NCI-H82 treated with DMSO at 0.1 percent for 48 hours (cell line): Measurements from ENCODE around the gene NOSIP.

ENCODE experiments used
- DNase-seq: peaks from one replicate; lab custom pipeline; 2025; ENCODE audit not compliant: unreplicated experiment; lab: John Stamatoyannopoulos, UW

NOSIP gene

GRCh38 chr19:49573009-49573408, 7.3 kb downstream of the NOSIP start:
- no peak for DNase-seq

GRCh38 chr19:49570997-49571676, 9.2 kb downstream of the NOSIP start:
- peak; percentile 45 for DNase-seq

- DNase-seq, result peak; percentile 82
Measured at GRCh38 chr19:49570138-49570856, 10.1 kb downstream of the NOSIP start.

DNA sequence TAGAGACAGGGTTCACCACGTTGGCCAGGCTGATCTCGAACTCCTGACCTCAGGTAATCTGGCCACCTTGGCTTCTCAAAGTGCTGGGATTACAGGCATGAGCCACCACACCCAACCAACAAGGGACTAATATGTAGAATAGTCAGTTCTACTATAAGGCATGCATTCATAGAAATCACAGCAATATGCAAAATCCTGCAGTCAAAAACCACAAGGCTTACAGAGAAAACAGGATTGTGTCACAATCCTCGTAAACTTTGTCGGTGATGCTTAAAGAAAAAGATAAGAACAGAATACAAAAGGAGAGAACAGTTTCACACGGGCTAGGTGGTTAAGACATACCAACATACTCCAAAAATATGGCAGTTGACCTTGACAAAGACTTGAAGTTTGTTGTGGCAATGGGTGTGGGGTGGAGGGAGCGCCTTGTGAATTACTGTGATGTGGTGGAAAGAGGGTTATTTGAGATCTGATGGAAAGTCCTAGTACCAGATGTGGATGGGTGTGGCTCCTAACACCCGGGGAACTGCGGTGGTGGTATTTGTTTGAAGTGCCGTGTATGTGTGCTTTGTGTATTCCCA, 12.4 kb downstream of the NOSIP start:
- DNase-seq, result no peak

- DNase-seq, result no peak
Measured at GRCh38 chr19:49566302-49566701, 14.1 kb downstream of the NOSIP start.

- no peak for DNase-seq
Measured at GRCh38 chr19:49565261-49565660, 15.1 kb downstream of the NOSIP start.

DNA sequence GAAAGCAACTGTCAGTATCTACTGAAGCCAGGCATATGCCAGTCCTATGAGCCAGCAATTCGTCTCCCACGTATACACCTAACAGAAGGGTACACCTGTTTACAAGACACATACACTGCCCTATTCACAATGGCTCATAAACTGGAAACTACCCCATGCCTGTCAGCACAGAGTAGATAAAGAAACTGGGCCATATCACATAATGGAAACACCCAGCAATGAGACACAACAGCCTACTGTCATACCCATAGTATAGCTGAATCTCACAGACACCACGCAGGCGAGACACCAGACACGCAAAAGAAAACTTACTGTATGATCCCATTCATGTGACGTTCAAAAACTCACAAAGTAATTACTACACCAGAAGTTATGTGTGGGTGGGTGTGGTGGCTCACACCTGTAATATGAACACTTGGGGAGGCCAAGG, 15.7 kb downstream of the NOSIP start:
- no peak for DNase-seq

DNA sequence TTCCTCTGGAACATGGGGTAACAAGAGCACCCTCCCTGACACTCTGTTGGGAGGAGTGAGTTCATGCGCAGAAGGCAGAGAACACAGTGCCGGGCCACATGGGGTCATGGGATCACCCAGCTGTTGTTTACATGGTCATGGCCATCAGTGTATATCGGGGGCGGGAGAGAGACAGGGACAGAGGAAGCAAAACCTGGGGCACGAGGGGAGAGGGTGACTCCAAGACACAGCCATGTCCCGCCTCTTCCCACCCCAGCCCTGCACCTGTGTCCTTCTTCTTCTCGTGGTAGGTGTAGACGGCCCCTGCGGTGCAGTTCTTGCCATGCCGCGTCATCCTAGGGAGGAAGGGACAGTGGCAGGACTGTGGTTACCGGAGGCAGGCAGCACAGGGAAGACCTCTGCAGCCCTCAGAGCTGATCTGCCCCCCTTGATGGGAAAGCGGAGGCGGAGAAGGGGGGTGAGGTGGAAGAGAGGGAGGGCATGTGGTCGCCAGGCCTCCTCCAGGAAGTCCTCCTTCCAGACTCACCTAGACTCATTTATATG, 19.9 kb downstream of the NOSIP start:
- no peak for DNase-seq

DNA sequence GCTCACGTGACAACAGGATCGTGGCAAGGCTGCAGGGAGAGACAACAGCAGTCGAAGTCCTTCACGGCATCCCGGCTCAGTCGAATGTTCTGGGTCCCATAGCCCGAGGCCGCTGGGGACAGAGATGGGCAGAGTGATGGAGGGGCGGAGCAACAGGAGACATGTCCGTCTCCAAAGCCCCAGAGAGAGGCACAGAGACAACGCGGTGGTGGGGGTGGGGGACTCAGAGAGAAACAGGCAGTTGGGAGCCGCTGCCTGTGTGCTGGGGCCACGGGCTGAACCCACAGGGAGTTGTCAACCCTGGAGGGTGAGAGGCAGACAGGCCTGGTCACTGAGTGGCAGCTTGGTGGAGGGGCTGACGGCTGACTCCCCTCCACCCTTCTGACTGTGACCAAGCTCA, 20.4 kb downstream of the NOSIP start:
- no peak for DNase-seq

DNA sequence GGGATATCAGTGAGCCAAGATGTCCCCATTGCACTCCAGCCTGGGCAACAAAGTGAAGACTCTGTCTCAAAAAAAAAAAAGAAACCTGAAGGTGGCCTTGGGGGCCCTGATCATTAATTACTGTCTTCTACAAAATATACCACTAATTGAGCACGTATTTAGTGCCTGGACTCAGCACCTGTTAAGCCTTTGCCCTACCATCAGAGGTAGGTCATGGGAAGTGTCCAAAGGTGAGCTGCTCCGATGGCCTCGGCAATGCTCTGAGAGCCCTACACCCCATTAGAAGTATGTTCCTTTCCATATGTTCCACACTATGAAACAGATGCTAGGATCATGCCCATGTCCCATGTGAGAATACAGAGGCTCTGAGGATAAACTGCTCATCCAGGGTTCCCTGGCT, 20.9 kb downstream of the NOSIP start:
- DNase-seq, result no peak

- DNase-seq, result no peak
Measured at GRCh38 chr19:49558591-49558990, 21.8 kb downstream of the NOSIP start.

- no peak for DNase-seq
Measured at GRCh38 chr19:49557641-49558325, 22.6 kb downstream of the NOSIP start.

GRCh38 chr19:49556412-49557398, 23.7 kb downstream of the NOSIP start:
- no peak for DNase-seq

DNA sequence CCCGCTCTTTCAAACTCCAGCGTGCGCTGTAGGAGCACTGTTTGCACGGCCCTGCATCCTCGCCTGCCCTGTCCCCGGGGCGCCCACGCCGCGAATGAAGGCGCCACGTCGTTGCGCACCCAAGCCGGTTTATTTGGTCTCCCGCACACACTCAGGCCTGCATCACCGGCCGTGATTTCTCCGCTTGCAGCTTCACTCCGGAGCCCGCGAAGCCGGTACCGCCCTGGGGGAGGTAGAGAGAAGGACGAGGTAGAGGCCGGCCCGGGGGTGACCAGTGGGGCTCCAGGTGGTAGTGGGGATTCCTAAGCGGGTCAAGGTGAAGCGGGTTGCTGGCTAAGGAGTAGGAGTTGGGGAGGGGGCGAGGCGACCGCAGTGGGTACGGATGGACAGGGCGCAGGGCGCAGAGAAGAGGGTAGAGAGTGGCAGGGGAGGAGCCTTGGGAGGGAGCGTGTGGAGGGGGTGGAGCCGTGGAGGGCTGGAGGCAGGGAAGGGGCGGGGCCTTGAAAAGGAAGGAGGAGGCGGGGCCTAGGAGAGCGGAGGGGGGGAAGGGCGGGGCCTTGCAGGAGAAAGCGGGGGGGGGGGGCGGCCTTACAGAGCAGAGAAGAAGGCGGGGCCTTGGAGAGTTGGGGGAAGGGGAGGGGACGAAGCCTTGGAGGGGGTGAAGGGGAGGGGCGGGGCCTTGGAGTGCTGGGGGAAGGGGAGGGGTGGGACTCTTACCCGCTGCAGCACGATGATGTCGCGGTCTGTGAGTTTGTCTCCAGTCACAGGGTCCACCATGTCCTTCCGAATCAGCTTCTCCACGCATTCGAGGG, 24.6 kb downstream of the NOSIP start:
- no peak for DNase-seq

DNA sequence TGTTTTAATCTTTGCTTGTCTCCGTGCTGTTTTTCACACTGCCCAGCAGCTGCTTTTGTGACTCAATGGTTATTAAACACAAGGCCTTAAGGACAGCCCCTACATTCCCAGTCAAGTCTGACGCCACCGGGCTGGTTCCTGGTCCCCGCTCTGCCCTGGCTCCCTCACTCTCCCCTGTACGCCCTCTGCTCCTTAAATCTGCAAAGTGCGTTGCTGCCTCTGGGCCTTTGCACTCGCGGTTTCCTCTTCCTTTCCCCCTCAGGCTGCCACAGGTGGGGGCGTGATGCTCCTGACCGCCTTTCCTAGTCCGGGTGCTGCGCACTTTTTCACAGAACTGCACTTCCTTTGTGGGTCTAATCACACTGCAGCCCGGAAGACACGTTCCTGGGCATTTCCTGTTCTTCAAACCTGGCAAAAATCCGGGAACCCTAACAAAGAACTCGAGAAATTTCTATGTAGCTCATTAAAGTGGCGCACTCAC, 25.6 kb downstream of the NOSIP start:
- DNase-seq, result no peak

GRCh38 chr19:49553451-49554271, 26.7 kb downstream of the NOSIP start:
- DNase-seq, result no peak

- no peak for DNase-seq
Measured at GRCh38 chr19:49552749-49553148, 27.6 kb downstream of the NOSIP start.

DNA sequence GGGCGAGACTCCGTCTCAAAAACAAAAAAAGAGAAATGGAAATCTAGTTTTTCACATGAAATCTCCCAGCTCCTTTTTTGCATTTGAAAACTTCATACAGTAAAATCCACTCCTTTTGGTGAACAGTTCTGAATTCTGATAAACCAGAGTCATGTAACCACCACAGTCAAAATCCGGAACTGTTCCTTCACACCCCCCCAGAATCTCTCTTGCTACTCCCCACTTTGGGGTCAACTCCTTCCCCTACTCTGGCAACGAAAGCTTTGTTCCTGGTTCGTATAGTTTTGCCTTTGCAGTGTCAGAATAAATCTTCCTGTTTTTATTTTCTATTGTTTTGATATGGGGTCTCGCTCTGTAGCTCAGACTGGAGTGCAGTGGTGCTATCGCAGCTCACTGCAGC, 28.8 kb downstream of the NOSIP start:
- DNase-seq, result no peak
